HUES6 (cell line): Measurements from ENCODE around the gene KCNH2.

Source experiments
- H3K27ac ChIP-seq: 2 replicates; pipeline ENCODE4 v1.7.0; 2013; ENCODE audit warnings: low read depth, mild to moderate bottlenecking, low read length, inconsistent platforms
- H3K27me3 ChIP-seq: 2 replicates; pipeline ENCODE4 v1.6.1; 2013; ENCODE audit warnings: low read length; ENCODE audit not compliant: control insufficient read depth, insufficient read depth
- H3K36me3 ChIP-seq: 2 replicates; pipeline ENCODE4 v1.6.1; 2013; ENCODE audit warnings: low read length; ENCODE audit not compliant: control insufficient read depth, insufficient read depth
- H3K4me1 ChIP-seq: 2 replicates; pipeline ENCODE4 v1.6.1; 2013; ENCODE audit warnings: low read length; ENCODE audit not compliant: control insufficient read depth, insufficient read depth
- H3K4me3 ChIP-seq: 2 replicates; pipeline ENCODE4 v1.5.1; 2013; ENCODE audit warnings: low read depth, low read length
- H3K9ac ChIP-seq: one replicate; pipeline ENCODE4 v1.6.1; 2013; ENCODE audit warnings: mild to moderate bottlenecking, low read length
- H3K9me3 ChIP-seq: 2 replicates; pipeline ENCODE4 v1.6.1; 2013; ENCODE audit warnings: low read depth, low read length; ENCODE audit not compliant: control insufficient read depth, insufficient read depth

Gene KCNH2

GRCh38 chr7:151000897-151001495 is 22.9 kb upstream of the KCNH2 start:
- H3K4me1 ChIP-seq, result peaks cover 4% of the 10 kb centered on the region; the same call in 1 of the 2 replicates
- H3K27me3 ChIP-seq, result no peaks in the 10 kb centered on the region
- no peak overlapping the region for H3K9ac ChIP-seq
- H3K4me3 ChIP-seq, result no peak overlapping the region
- H3K27ac ChIP-seq, result no peak overlapping the region
- no peaks in the 10 kb centered on the region for H3K36me3 ChIP-seq
- no peaks in the 10 kb centered on the region for H3K9me3 ChIP-seq

- Histone ChIP-seq H3K9me3 (no peaks in the 10 kb centered on the region), H3K9ac (no peak overlapping the region), H3K36me3 (no peaks in the 10 kb centered on the region), H3K4me3 (no peak overlapping the region), H3K4me1 (peaks cover 11% of the 10 kb centered on the region; the same call in 1 of the 2 replicates), H3K27ac (no peak overlapping the region), H3K27me3 (no peaks in the 10 kb centered on the region)
Observed at GRCh38 chr7:150999497-151000230, 21.5 kb upstream of the KCNH2 start.

- no peaks in the 10 kb centered on the region for H3K27me3 ChIP-seq
- H3K9ac ChIP-seq, result no peak overlapping the region
- no peaks in the 10 kb centered on the region for H3K36me3 ChIP-seq
- H3K4me1 ChIP-seq, result peaks cover 16% of the 10 kb centered on the region; the same call in 1 of the 2 replicates
- H3K27ac ChIP-seq, result no peak overlapping the region
- no peaks in the 10 kb centered on the region for H3K9me3 ChIP-seq
- no peak overlapping the region for H3K4me3 ChIP-seq
Observed at GRCh38 chr7:150999001-150999400, 20.9 kb upstream of the KCNH2 start.

GRCh38 chr7:150998341-150998740 is 20.2 kb upstream of the KCNH2 start:
- H3K9me3 ChIP-seq, result no peaks in the 10 kb centered on the region
- no peaks in the 10 kb centered on the region for H3K27me3 ChIP-seq
- no peak overlapping the region for H3K9ac ChIP-seq
- no peak overlapping the region for H3K27ac ChIP-seq
- H3K36me3 ChIP-seq, result no peaks in the 10 kb centered on the region
- peaks cover 19% of the 10 kb centered on the region; the same call in 1 of the 2 replicates for H3K4me1 ChIP-seq
- H3K4me3 ChIP-seq, result no peak overlapping the region

GRCh38 chr7:150997817-150998216 is 19.7 kb upstream of the KCNH2 start:
- no peak overlapping the region for H3K9ac ChIP-seq

GRCh38 chr7:150997075-150997511 is 19.0 kb upstream of the KCNH2 start:
- H3K27me3 ChIP-seq, result no peaks in the 10 kb centered on the region

More at GRCh38 chr7:150997817-150998216, 19.7 kb upstream of the KCNH2 start:
- no peaks in the 10 kb centered on the region for H3K36me3 ChIP-seq
- no peaks in the 10 kb centered on the region for H3K27me3 ChIP-seq
- H3K27ac ChIP-seq, result no peak overlapping the region
- peaks cover 24% of the 10 kb centered on the region; the same call in 1 of the 2 replicates for H3K4me1 ChIP-seq
- H3K4me3 ChIP-seq, result no peak overlapping the region
- no peaks in the 10 kb centered on the region for H3K9me3 ChIP-seq

GRCh38 chr7:150996376-150997074 is 18.4 kb upstream of the KCNH2 start:
- Histone ChIP-seq H3K9ac (no peak overlapping the region), H3K4me1 (peaks cover 24% of the 10 kb centered on the region; the same call in 1 of the 2 replicates), H3K9me3 (peaks cover under 1% of the 10 kb centered on the region; the same call in 1 of the 2 replicates), H3K36me3 (no peaks in the 10 kb centered on the region), H3K27me3 (no peaks in the 10 kb centered on the region), H3K27ac (no peak overlapping the region), H3K4me3 (no peak overlapping the region)

More at GRCh38 chr7:150997075-150997511, 19.0 kb upstream of the KCNH2 start:
- Histone ChIP-seq H3K27ac (no peak overlapping the region), H3K9me3 (no peaks in the 10 kb centered on the region), H3K9ac (no peak overlapping the region), H3K36me3 (no peaks in the 10 kb centered on the region), H3K4me1 (peaks cover 24% of the 10 kb centered on the region; the same call in 1 of the 2 replicates), H3K4me3 (no peak overlapping the region)

GRCh38 chr7:150994838-150995510 is 16.9 kb upstream of the KCNH2 start:
- H3K4me1 ChIP-seq, result peaks cover 24% of the 10 kb centered on the region; the same call in 1 of the 2 replicates
- no peaks in the 10 kb centered on the region for H3K27me3 ChIP-seq
- H3K27ac ChIP-seq, result no peak overlapping the region
- peaks cover 16% of the 10 kb centered on the region for H3K9me3 ChIP-seq
- no peaks in the 10 kb centered on the region for H3K36me3 ChIP-seq
- H3K9ac ChIP-seq, result no peak overlapping the region
- no peak overlapping the region for H3K4me3 ChIP-seq

- Histone ChIP-seq H3K4me1 (peaks cover 25% of the 10 kb centered on the region; the same call in 1 of the 2 replicates), H3K36me3 (no peaks in the 10 kb centered on the region), H3K9ac (no peak overlapping the region), H3K27ac (no peak overlapping the region), H3K4me3 (no peak overlapping the region), H3K9me3 (peaks cover 19% of the 10 kb centered on the region), H3K27me3 (no peaks in the 10 kb centered on the region)
Observed at GRCh38 chr7:150994141-150994837, 16.2 kb upstream of the KCNH2 start.

- Histone ChIP-seq H3K27ac (no peak overlapping the region), H3K36me3 (no peaks in the 10 kb centered on the region), H3K9ac (no peak overlapping the region), H3K4me3 (no peak overlapping the region), H3K4me1 (peaks cover 31% of the 10 kb centered on the region; the same call in 1 of the 2 replicates), H3K27me3 (no peaks in the 10 kb centered on the region), H3K9me3 (peaks cover 19% of the 10 kb centered on the region)
Observed at GRCh38 chr7:150993511-150993910, 15.4 kb upstream of the KCNH2 start.
